Spleen (tissue), 11 donors: Measurements from ENCODE around the gene TPK1. TPM values are rescaled to one million over a fixed set of nuclear protein-coding genes. Genes with fewer than 3 reads are reported as not detected.

Experiments used
- DNase-seq: peaks from one replicate; pipeline ENCODE4 v3.0.0-alpha.2; 2020
- H3K27ac ChIP-seq, 8 donors: fragments of 200-600 bp; sonication (generic) in 7 of 8; 1 replicate in 4 of 8; 2 replicates in 4 of 8; pipeline versions ENCODE4 v1.5.0 to v1.8.0; 2016 to 2021; ENCODE audit warnings: inconsistent platforms in 4 of 8, mild to moderate bottlenecking in 4 of 8, moderate library complexity in 1 of 8
- H3K27me3 ChIP-seq, 7 donors: fragments of 200-600 bp; sonication (generic) in 6 of 7; replicated peaks in 1 of 7; 1 replicate in 4 of 7; 2 replicates in 3 of 7; pipeline versions ENCODE4 v1.5.0 to v1.8.0; 2016 to 2021; ENCODE audit warnings: inconsistent platforms in 3 of 7, mild to moderate bottlenecking in 1 of 7
- H3K36me3 ChIP-seq, 6 donors: fragments of 200-600 bp; sonication (generic) in 5 of 6; 1 replicate in 4 of 6; 2 replicates in 2 of 6; pipeline versions ENCODE4 v1.5.0 to v1.8.0; 2016 to 2021; ENCODE audit warnings: inconsistent platforms in 2 of 6
- H3K4me1 ChIP-seq, 6 donors: fragments of 200-600 bp; sonication (generic) in 5 of 6; 1 replicate in 3 of 6; 2 replicates in 3 of 6; pipeline versions ENCODE4 v1.5.0 to v1.8.0; 2016 to 2021; ENCODE audit warnings: inconsistent platforms in 3 of 6
- H3K4me3 ChIP-seq, 8 donors: fragments of 200-600 bp; sonication (generic) in 7 of 8; 1 replicate in 4 of 8; 2 replicates in 4 of 8; pipeline versions ENCODE4 v1.5.0 to v1.8.0; 2016 to 2021; ENCODE audit warnings: inconsistent platforms in 4 of 8, mild to moderate bottlenecking in 4 of 8, moderate library complexity in 2 of 8
- H3K9me3 ChIP-seq, 8 donors: fragments of 200-600 bp; sonication (generic) in 7 of 8; 1 replicate in 4 of 8; 2 replicates in 4 of 8; pipeline versions ENCODE4 v1.5.0 to v1.8.0; 2016 to 2021; ENCODE audit warnings: inconsistent platforms in 4 of 8
- CTCF ChIP-seq, 11 experiments: fragments of 200-600 bp in 7 of 11; fragments of 450-650 bp in 4 of 11; sonication (generic) in 4 of 11; IDR thresholded peaks in 8 of 11; conservative IDR thresholded peaks in 3 of 11; 1 replicate in 7 of 11; 2 replicates in 4 of 11; pipeline versions ENCODE4 v1.4.0 to v1.8.0; 2016 to 2021; ENCODE audit warnings: antibody characterized with exemption in 11 of 11, inconsistent platforms in 4 of 11, mild to moderate bottlenecking in 1 of 11
- POLR2A ChIP-seq, 3 donors: fragments of 450-650 bp; IDR thresholded peaks; one replicate each; pipeline ENCODE4 v1.5.1; 2017; ENCODE audit warnings: antibody characterized with exemption in 3 of 3, mild to moderate bottlenecking in 1 of 3
- POLR2AphosphoS5 ChIP-seq, 3 donors: sonication (generic); formaldehyde crosslinking; IDR thresholded peaks; one replicate each; pipeline ENCODE4 v1.5.1; 2017; ENCODE audit warnings: antibody characterized with exemption in 3 of 3
- WGBS, 5 donors: extraction: QIAGEN DNeasy Blood & Tissue Kit in 3 of 5; methylation state at CpG; one replicate each; pipeline versions ENCODE4 v1.1.5 to v1.1.7; 2013 to 2018; 5-methylcytosine and 5-hydroxymethylcytosine counted together
- intact Hi-C: fragments of 100-400 bp; cut with DNase I; formaldehyde crosslinking; loops from one replicate; pipeline ENCODE4 v1.15.0; 2023; ENCODE audit warnings: low total_unique reads
- polyA plus RNA-seq, 3 donors: library from polyadenylated mRNA; stranded (reverse); fragments of 200-250 nt; gene quantifications; one replicate each; pipeline ENCODE4 v1.2.1, GENCODE V29; 2013
- total RNA-seq, 7 donors: library from RNA; depleted of rRNA in 3 of 7; stranded (reverse); fragments of >200 nt in 3 of 7; fragmentation: NEBNext Ultra II Directional in 4 of 7; extraction: Animal tissue kit (Norgen Biotek cat#: 25700) in 4 of 7; gene quantifications; one replicate each; pipeline versions ENCODE4 v1.1.0 to v1.2.1, GENCODE V29; 2016 to 2021
- donor health status: healthy with polysubstance abuse.
- donor health status: DM: no; HTN: no; CAD: no; lungs with moderate emphysema.
- donor health status: DM: no; HTN: no; CAD: no.
- donor health status: Bipolar disorder and iron deficiency.
- donor health status: healthy.
- donor health status: DM: no; HTN: no; CAD: no.
- donor health status: DM: yes; HTN: yes; CAD: no.

The TPK1 gene
- total and polyA plus RNA-seq, 10 donors = 8.9 to 30.2 (median 17.8) TPM

DNA sequence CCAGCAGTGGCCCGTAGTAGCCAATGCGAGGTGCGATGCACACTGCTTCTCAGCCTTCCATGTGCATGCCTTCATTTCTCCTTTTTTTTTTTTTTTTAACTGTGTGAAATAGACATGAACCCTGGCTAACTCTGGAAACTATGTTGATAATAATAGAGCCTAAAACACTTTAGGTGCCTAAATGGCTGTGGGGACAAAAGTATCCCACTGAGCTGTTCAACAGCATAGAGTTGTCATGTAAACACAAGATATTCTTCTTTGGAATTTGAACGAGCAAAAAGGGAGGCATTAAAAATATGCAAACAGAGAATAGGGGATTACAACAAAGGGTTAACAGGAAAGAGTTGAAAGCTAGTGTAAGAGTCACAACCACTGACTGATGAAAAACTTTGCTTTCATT, 270.3 kb downstream of the TPK1 start:
- Histone ChIP-seq H3K27ac (no peak overlapping the region), H3K4me3 (no peak overlapping the region), H3K4me1 (no peaks in the 10 kb centered on the region), H3K36me3 (peaks cover 0 to 11% (median 0%) of the 10 kb centered on the region in 6 donors), H3K9me3 (peaks cover 0 to 6% (median 0%) of the 10 kb centered on the region in 8 donors), H3K27me3 (no peaks in the 10 kb centered on the region)
- no peak for DNase-seq
- WGBS, 5 donors = 90 to 95% (median 94%) methylated on average over 4 of the region's 4 CpGs
- TF ChIP-seq POLR2A (IDR thresholded peaks at IDR 0.05) (no peak), CTCF (IDR thresholded peaks at IDR 0.05 in 8 of 11, conservative IDR thresholded peaks at IDR 0.05 in 3 of 11) (no peak), POLR2AphosphoS5 (IDR thresholded peaks at IDR 0.05) (no peak)
- intact Hi-C loops = no loop called here

GRCh38 chr7:144549861-144550260, 286.0 kb downstream of the TPK1 start:
- H3K27me3 ChIP-seq = no peaks in the 10 kb centered on the region
- no peaks in the 10 kb centered on the region for H3K9me3 ChIP-seq
- no peak for DNase-seq
- H3K27ac ChIP-seq = no peak overlapping the region
- intact Hi-C loops = no loop called here
- TF ChIP-seq POLR2AphosphoS5 (IDR thresholded peaks at IDR 0.05) = no peak
- no peak for TF ChIP-seq CTCF (IDR thresholded peaks at IDR 0.05 in 8 of 11, conservative IDR thresholded peaks at IDR 0.05 in 3 of 11)
- TF ChIP-seq POLR2A (IDR thresholded peaks at IDR 0.05) = no peak
- H3K4me1 ChIP-seq = no peaks in the 10 kb centered on the region
- H3K4me3 ChIP-seq = no peak overlapping the region
- WGBS, 5 donors = 32 to 48% (median 40%) methylated on average over 7 of the region's 7 CpGs
- H3K36me3 ChIP-seq = peaks cover 0 to 11% (median 0%) of the 10 kb centered on the region in 6 donors

- DNase-seq = no peak
- TF ChIP-seq POLR2A (IDR thresholded peaks at IDR 0.05) (no peak), POLR2AphosphoS5 (IDR thresholded peaks at IDR 0.05) (no peak), CTCF (IDR thresholded peaks at IDR 0.05 in 8 of 11, conservative IDR thresholded peaks at IDR 0.05 in 3 of 11) (no peak)
- Histone ChIP-seq H3K27ac (no peak overlapping the region), H3K36me3 (peaks cover 0 to 17% (median 0%) of the 10 kb centered on the region in 6 donors), H3K4me1 (no peaks in the 10 kb centered on the region), H3K9me3 (no peaks in the 10 kb centered on the region), H3K27me3 (no peaks in the 10 kb centered on the region), H3K4me3 (no peak overlapping the region)
- 93 to 99% (median 95%) methylated on average over 3 of the region's 3 CpGs for WGBS, 5 donors
- intact Hi-C loops = no loop called here
Measured at GRCh38 chr7:144548556-144548955, 287.3 kb downstream of the TPK1 start.

DNA sequence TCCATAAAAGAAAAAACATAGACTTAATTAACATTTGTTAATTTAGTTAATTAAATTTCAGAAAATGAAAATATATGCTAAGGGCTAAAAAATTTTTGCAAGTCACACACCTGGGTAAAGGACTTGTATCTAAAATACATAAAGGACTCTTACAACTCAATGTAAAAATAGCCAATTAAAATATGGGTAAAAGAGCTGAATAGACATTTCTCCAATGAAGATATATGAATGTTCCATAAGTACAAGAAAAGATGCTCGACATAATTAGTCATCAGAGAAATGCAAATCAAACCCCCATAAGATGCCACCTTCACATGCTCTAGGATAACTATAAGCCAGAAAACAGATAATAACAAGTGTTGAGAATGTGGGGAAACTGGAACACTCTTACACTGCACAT, 288.0 kb downstream of the TPK1 start:
- H3K4me1 ChIP-seq = no peaks in the 10 kb centered on the region
- 75 to 92% (median 89%) methylated on average over 1 of the region's 1 CpG for WGBS, 5 donors
- intact Hi-C loops = no loop called here
- TF ChIP-seq POLR2AphosphoS5 (IDR thresholded peaks at IDR 0.05) = no peak
- TF ChIP-seq POLR2A (IDR thresholded peaks at IDR 0.05) = no peak
- TF ChIP-seq CTCF (IDR thresholded peaks at IDR 0.05 in 8 of 11, conservative IDR thresholded peaks at IDR 0.05 in 3 of 11) = no peak
- no peak for DNase-seq
- H3K4me3 ChIP-seq = no peak overlapping the region
- H3K36me3 ChIP-seq = peaks cover 0 to 17% (median 0%) of the 10 kb centered on the region in 6 donors
- H3K9me3 ChIP-seq = no peaks in the 10 kb centered on the region
- no peak overlapping the region for H3K27ac ChIP-seq
- no peaks in the 10 kb centered on the region for H3K27me3 ChIP-seq
